ENCODE results near the gene B2M.

DNA sequence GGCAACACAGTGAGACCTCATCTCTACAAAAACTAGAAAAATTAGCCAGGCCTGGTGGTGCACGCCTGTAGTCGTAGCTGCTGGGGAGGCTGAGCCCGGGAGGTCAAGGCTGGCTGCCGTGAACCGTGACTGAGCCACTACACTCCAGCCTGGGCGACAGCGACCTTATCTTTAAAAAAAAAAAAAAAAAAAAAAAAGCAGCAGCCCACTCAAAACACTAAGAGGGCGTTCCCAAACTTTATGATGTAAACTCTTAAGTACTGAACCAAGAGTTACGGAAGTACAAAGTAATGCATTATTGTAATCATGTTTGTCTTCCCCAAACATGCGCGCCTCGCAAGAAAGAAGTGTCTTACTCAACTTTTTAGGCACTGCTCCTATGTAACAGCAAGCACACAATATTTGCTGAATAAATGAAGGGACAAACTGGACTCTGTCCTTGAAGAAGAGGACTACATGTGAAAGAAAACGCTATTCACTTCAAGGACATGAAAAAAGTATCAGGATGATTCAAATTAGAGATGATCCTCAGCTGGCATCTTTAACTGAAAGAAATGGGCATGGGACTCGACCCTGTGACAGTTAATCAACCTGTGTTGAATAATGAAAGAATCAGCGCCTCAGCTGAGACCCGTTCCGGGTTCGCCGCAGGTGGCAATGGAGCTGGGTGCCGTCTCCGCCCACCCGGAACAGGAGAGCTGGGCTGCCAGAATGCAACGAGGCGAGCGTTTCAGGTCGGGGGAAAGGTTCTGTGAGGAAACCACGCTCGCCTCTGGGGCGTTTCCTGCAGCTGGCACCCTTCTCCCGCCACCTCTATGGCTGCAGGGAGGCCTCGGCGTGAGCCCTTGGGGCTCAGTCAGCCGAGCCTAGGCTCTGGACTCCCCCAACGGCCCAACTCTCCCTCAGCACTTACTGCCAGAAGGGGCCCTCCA lies 48.6 kb upstream of the B2M start:
- no peak for TF ChIP-seq CTCF (optimal IDR thresholded peaks at IDR 0.05 in 1 of 3, IDR thresholded peaks at IDR 0.05 in 1 of 3, conservative IDR thresholded peaks at IDR 0.05 in 1 of 3; ENCODE audit: extremely low read depth in 1 of 3, insufficient read depth in 2 of 3, low read length in 3 of 3)
- no peak for TF ChIP-seq EZH2 (IDR thresholded peaks at IDR 0.05; ENCODE audit: low read length)

Data from keratinocyte (primary cell).